GM12875 (cell line): ENCODE results near the gene DDOST.

Source experiments
- H3K4me3 ChIP-seq: one replicate; pipeline ENCODE4 v1.5.1; 2011; ENCODE audit warnings: low read depth, low read length, control low read depth
- TF ChIP-seq, protein P1 (sequence below): IDR thresholded peaks from 2 replicates; pipeline ENCODE4 v1.5.1; 2011; ENCODE audit warnings: low read depth, mild to moderate bottlenecking, control low read depth, inconsistent platforms, low read length, moderate library complexity, borderline replicate concordance; ENCODE audit not compliant: insufficient read depth

DDOST gene

DNA sequence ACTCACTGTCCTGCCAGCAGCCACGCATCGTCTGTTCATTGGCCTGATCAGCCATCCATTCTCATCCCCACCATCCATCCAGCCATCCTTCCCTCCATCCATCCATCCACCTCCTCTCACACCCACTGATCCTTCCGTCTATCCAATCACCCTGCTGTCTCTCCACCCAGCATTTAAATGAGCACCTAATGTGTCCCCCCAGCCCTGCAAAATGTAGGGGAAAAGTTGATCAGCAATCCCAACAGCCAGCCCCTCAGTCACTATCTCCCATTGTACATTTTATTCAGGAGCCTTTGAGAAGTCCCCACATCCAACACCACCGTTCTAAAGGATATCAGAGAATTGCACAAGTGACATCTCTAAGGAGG is 11.1 kb upstream of the DDOST start:
- TF ChIP-seq, protein P1, sequence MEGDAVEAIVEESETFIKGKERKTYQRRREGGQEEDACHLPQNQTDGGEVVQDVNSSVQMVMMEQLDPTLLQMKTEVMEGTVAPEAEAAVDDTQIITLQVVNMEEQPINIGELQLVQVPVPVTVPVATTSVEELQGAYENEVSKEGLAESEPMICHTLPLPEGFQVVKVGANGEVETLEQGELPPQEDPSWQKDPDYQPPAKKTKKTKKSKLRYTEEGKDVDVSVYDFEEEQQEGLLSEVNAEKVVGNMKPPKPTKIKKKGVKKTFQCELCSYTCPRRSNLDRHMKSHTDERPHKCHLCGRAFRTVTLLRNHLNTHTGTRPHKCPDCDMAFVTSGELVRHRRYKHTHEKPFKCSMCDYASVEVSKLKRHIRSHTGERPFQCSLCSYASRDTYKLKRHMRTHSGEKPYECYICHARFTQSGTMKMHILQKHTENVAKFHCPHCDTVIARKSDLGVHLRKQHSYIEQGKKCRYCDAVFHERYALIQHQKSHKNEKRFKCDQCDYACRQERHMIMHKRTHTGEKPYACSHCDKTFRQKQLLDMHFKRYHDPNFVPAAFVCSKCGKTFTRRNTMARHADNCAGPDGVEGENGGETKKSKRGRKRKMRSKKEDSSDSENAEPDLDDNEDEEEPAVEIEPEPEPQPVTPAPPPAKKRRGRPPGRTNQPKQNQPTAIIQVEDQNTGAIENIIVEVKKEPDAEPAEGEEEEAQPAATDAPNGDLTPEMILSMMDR, result no peak
- H3K4me3 ChIP-seq, result no peak overlapping the region

DNA sequence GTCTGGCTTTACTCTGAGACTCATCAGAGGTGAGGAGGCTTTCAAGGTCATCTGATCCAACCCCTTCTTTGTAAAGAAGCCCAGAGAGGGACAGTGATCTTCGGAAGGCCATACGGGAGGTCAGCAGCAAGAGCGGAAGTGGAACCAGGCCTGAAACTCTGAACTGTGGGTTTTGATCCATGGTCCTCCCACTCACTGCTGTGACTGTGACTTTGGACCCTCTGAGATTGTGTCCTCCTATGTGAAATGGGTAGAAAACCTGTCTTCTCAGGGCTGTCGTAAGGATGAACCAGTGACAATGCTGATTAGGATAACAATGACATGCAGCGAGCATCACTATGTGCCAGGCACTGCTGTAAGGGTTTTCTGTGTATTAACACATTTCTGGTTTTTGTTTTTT is 9.8 kb upstream of the DDOST start:
- TF ChIP-seq, protein P1, result no peak

DNA sequence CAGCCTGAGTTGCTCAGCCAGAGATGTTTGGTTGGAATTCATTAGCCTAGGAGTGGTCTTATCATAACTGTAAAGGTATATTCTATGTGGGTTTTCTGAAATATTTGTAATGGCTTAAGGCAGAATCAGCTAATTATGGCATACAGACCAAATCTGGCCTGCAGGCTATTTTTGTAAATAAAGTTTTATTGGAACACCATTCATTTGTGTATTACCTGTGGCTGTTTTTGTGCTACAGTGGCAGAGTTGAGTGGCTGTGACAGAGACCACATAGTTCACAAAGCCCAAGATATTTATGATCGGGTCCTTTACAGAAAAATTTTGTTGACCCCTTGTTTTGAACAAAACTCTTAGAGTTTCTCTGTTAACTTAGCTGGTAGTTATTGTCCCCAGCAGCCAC is 7.4 kb upstream of the DDOST start:
- no peak overlapping the region for H3K4me3 ChIP-seq
- TF ChIP-seq, protein P1, result no peak

More for the DNA sequence above, 9.8 kb upstream of the DDOST start:
- no peak overlapping the region for H3K4me3 ChIP-seq

DNA sequence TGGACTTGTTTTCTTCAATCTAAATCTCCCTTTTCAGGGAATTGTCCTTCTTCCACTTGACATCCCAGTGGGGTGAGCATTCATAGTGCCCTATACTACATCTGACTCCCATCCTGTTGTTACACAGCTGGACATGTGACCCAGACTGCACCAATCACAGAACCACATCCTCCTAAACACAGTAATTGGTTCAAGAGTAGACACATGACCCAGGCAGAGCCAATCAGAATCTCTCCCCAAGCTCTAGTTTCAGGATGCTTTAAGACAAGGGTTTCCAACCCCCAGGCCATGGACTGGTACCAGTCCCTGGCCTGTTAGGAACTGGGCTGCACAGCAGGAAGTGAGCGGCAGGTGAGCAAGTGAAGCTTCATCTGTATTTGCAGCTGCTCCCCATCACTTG is 5.6 kb upstream of the DDOST start:
- H3K4me3 ChIP-seq, result no peak overlapping the region
- TF ChIP-seq, protein P1, result no peak

DNA sequence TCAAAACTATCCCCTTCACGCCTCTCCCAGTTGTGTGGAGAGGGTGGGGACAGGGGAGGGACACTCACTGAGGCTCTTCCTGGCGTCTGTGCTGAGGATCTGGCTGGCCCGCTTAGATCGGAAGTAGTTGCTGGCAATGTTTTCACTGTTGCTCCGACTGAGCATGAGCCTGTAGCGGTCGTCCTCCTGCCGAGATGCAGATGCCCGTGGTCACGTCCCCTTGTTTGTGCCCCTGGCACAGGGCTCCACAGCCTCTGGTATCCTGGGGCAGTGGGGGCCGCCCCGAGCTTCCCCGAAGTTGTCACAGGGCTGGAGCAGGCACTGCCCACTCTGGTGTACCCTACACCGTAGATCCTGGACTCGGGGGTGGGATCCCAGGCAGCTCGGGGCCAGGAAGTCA is 5.0 kb upstream of the DDOST start:
- H3K4me3 ChIP-seq, result no peak overlapping the region
- TF ChIP-seq, protein P1, result no peak

DNA sequence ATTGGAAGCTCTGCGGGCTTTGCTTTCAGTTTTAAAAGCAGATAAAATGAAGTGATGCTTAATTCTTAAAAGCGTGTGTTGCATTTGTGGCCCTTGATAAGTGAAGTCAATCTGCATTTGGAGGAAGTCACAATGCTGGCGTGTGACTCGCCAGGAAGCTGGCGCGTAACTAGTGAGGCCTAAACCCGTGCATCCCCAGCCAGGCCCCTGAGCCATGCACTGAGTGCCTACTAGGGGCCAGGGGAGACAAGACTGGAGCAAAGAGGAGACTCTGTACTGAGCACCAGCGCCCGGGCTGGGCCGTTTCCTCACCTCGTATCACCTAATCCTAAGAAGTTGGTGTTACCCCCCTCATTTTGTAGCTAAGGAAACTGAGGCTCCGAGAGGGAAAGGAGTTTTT is 4.6 kb upstream of the DDOST start:
- TF ChIP-seq, protein P1, result no peak

DNA sequence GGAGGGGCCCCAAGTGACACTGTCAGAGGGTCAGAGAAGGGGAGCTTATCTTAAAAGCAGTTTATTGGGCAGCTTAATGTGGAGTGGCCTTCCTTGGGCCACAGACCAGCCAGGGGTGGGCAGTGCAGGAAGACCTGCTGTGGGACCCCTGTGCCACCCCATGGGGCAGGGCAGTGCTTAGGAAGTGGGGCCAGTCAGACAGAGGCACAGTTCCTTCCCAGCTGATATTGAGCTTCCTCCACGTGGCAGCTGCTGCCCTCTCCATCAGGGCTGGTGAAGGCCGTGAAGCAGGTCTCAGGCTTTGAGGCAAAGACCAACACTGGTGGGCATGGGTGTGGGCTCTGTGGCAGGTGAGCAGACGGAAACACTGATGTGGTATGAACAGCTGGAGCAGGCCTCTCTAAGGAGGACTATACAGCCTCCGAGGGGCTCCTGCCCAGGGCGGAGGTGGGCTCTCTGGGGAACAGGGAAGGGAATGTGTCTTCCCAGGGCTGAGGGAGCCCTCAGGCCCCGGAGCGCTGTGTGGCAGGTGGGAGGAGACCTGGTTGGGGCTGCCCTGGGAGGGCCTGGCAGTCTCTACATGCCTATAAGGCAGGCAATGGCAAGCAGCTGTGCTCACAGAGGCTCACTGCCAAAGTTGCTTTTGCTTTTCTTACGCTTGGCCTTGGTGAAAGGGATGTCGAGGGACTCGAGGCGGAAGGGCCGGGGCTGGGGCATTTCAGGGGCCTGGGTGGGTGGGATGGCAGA is 3.0 kb upstream of the DDOST start:
- no peak overlapping the region for H3K4me3 ChIP-seq
- TF ChIP-seq, protein P1, result no peak

More for the DNA sequence above, 4.6 kb upstream of the DDOST start:
- no peak overlapping the region for H3K4me3 ChIP-seq
